SK-N-SH (cell line): Measurements from ENCODE around the gene CACNA2D3. TPM values are rescaled to one million over a fixed set of nuclear protein-coding genes. Genes with fewer than 3 reads are reported as not detected.

Experiments used
- CTCF ChIA-PET: fragments of 300-600, 350-600 bp; formaldehyde crosslinking; extraction: SDS; loops from one replicate; lab custom pipeline; 2021; lab: Yijun Ruan, JAX
- POLR2A ChIA-PET: fragments of 350-600 bp; sonication (Branson Sonifier 250); formaldehyde crosslinking; extraction: SDS; loops from one replicate; lab custom pipeline; 2020; ENCODE audit warnings: antibody characterized with exemption, inconsistent platforms; lab: Yijun Ruan, JAX
- DNase-seq: peaks from one replicate; pipeline ENCODE4 v3.0.0; 2012
- H2AFZ ChIP-seq: fragments of 200-600 bp; sonication (generic); 2 replicates; pipeline ENCODE4 v1.8.1; 2016; ENCODE audit warnings: antibody characterized with exemption, mild to moderate bottlenecking, low read depth
- H3F3A ChIP-seq: fragments of 200-600 bp; sonication (generic); replicated peaks from 2 replicates; pipeline ENCODE3; 2016; ENCODE audit warnings: antibody characterized with exemption, mild to moderate bottlenecking; ENCODE audit not compliant: insufficient read depth
- H3K27ac ChIP-seq, 2 experiments: fragments of 200-500 bp in 1 of 2; fragments of 200-600 bp in 1 of 2; sonication (Bioruptor generic) in 1 of 2; sonication (generic), shearing (Covaris generic) in 1 of 2; 2 replicates each; pipeline versions ENCODE4 v1.5.1 to v1.6.1; 2014 to 2016; ENCODE audit warnings: low read depth in 2 of 2, inconsistent platforms in 1 of 2, low read length in 1 of 2, mild to moderate bottlenecking in 1 of 2, mixed read lengths in 1 of 2
- H3K27me3 ChIP-seq: fragments of 200-600 bp; sonication (generic), shearing (Covaris generic); 2 replicates; pipeline ENCODE4 v1.6.1; 2016; ENCODE audit warnings: mixed run types; ENCODE audit not compliant: insufficient read depth
- H3K36me3 ChIP-seq, 2 experiments: fragments of 200-500 bp in 1 of 2; fragments of 200-600 bp in 1 of 2; sonication (Bioruptor generic) in 1 of 2; sonication (generic) in 1 of 2; replicated peaks in 1 of 2; 2 replicates each; pipeline versions ENCODE3 to v1.5.1; 2014 to 2016; ENCODE audit warnings: low read length in 1 of 2, mild to moderate bottlenecking in 1 of 2; ENCODE audit not compliant: insufficient read depth in 2 of 2, control insufficient read depth in 1 of 2
- H3K4me1 ChIP-seq, 2 experiments: fragments of 200-500 bp in 1 of 2; fragments of 200-600 bp in 1 of 2; sonication (Bioruptor generic) in 1 of 2; sonication (generic), shearing (Covaris generic) in 1 of 2; 2 replicates each; pipeline versions ENCODE4 v1.5.1 to v1.6.1; 2014 to 2016; ENCODE audit warnings: low read depth in 1 of 2, low read length in 1 of 2, mixed run types in 1 of 2; ENCODE audit not compliant: insufficient read depth in 2 of 2, control insufficient read depth in 1 of 2
- H3K4me2 ChIP-seq: fragments of 200-600 bp; sonication (generic), shearing (Covaris generic); 2 replicates; pipeline ENCODE4 v1.6.1; 2017; ENCODE audit warnings: mixed run types
- H3K4me3 ChIP-seq, 2 experiments: fragments of 200-500 bp in 1 of 2; fragments of 200-600 bp in 1 of 2; sonication (Bioruptor generic) in 1 of 2; sonication (generic), shearing (Covaris generic) in 1 of 2; 2 replicates each; pipeline versions ENCODE4 v1.5.1 to v1.8.1; 2014 to 2016; ENCODE audit warnings: low read depth in 2 of 2, inconsistent platforms in 1 of 2, low read length in 1 of 2, mild to moderate bottlenecking in 1 of 2, mixed read lengths in 1 of 2, moderate library complexity in 1 of 2
- H3K79me2 ChIP-seq: fragments of 200-600 bp; sonication (generic); 2 replicates; pipeline ENCODE4 v1.8.1; 2017; ENCODE audit warnings: mild to moderate bottlenecking; ENCODE audit not compliant: insufficient read depth
- H3K9ac ChIP-seq: fragments of 200-600 bp; sonication (generic); 2 replicates; pipeline ENCODE4 v1.6.1; 2017; ENCODE audit warnings: mixed run types
- H3K9me2 ChIP-seq: fragments of 200-600 bp; sonication (generic); 2 replicates; pipeline ENCODE4 v1.6.1; 2017; ENCODE audit warnings: mixed run types
- H3K9me3 ChIP-seq: fragments of 200-600 bp; sonication (generic); 2 replicates; pipeline ENCODE4 v1.6.1; 2017; ENCODE audit warnings: mixed run types, mild to moderate bottlenecking, moderate library complexity
- H4K20me1 ChIP-seq: fragments of 200-600 bp; sonication (generic); 2 replicates; pipeline ENCODE4 v1.6.1; 2017; ENCODE audit warnings: mild to moderate bottlenecking, mixed run types; ENCODE audit not compliant: insufficient read depth
- CHD2 ChIP-seq: fragments of 150-350 bp; IDR thresholded peaks from 2 replicates; pipeline ENCODE4 v1.6.1; 2018; ENCODE audit warnings: low read length; ENCODE audit not compliant: partially characterized antibody
- ELF1 ChIP-seq: IDR thresholded peaks from 2 replicates; pipeline ENCODE4 v1.4.0; 2012
- EP300 ChIP-seq, 2 experiments: IDR thresholded peaks; 2 replicates each; pipeline versions ENCODE4 v1.4.0 to v1.6.1; 2012; ENCODE audit warnings: borderline replicate concordance in 1 of 2, low read depth in 1 of 2, low read length in 1 of 2
- FOSL2 ChIP-seq: IDR thresholded peaks from 2 replicates; pipeline ENCODE4 v1.4.0; 2012; ENCODE audit warnings: low read depth, mild to moderate bottlenecking, moderate library complexity, borderline replicate concordance
- GATA2 ChIP-seq: sonication (generic); formaldehyde crosslinking; IDR thresholded peaks from 2 replicates; pipeline ENCODE4 v1.5.0; 2020; ENCODE audit warnings: mild to moderate bottlenecking, missing genetic modification reagents
- IRF3 ChIP-seq: fragments of 150-350 bp; IDR thresholded peaks from 2 replicates; pipeline ENCODE4 v1.6.1; 2016; ENCODE audit warnings: mild to moderate bottlenecking, low read depth, low read length
- JUND ChIP-seq: IDR thresholded peaks from 2 replicates; pipeline ENCODE4 v1.4.0; 2012
- NFIC ChIP-seq: IDR thresholded peaks from 2 replicates; pipeline ENCODE4 v1.4.0; 2012; ENCODE audit warnings: borderline replicate concordance
- NRF1 ChIP-seq: IDR thresholded peaks from 2 replicates; pipeline ENCODE4 v1.6.1; 2012; ENCODE audit warnings: low read depth, mild to moderate bottlenecking, low read length
- RCOR1 ChIP-seq: fragments of 150-350 bp; IDR thresholded peaks from 2 replicates; pipeline ENCODE4 v1.6.1; 2017; ENCODE audit warnings: antibody characterized with exemption, low read length
- RFX5 ChIP-seq: IDR thresholded peaks from 2 replicates; pipeline ENCODE4 v1.6.1; 2012; ENCODE audit warnings: mild to moderate bottlenecking, improper control_type of control experiment, low read length
- RXRA ChIP-seq: IDR thresholded peaks from 2 replicates; pipeline ENCODE4 v1.4.0; 2012; ENCODE audit warnings: low read depth, mild to moderate bottlenecking, borderline replicate concordance
- SIN3A ChIP-seq: IDR thresholded peaks from 2 replicates; pipeline ENCODE4 v1.6.1; 2012; ENCODE audit warnings: low read depth, mild to moderate bottlenecking, low read length, moderate library complexity, borderline replicate concordance
- SMC3 ChIP-seq: IDR thresholded peaks from 2 replicates; pipeline ENCODE4 v1.6.1; 2012; ENCODE audit warnings: low read depth, low read length, improper control_type of control experiment
- TAF1 ChIP-seq: IDR thresholded peaks from 2 replicates; pipeline ENCODE4 v1.6.1; 2012; ENCODE audit warnings: low read depth, mild to moderate bottlenecking, low read length, moderate library complexity, borderline replicate concordance
- TCF12 ChIP-seq: IDR thresholded peaks from 2 replicates; pipeline ENCODE4 v1.4.0; 2012
- USF1 ChIP-seq: IDR thresholded peaks from 2 replicates; pipeline ENCODE4 v1.4.0; 2012; ENCODE audit warnings: low read depth, borderline replicate concordance
- USF2 ChIP-seq: fragments of 150-350 bp; IDR thresholded peaks from 2 replicates; pipeline ENCODE4 v1.6.1; 2017; ENCODE audit warnings: antibody characterized with exemption, low read length, low read depth, borderline replicate concordance
- YY1 ChIP-seq: IDR thresholded peaks from 2 replicates; pipeline ENCODE4 v1.4.0; 2012; ENCODE audit warnings: low read depth, mild to moderate bottlenecking
- ZBTB33 ChIP-seq: IDR thresholded peaks from 2 replicates; pipeline ENCODE4 v1.4.0; 2012; ENCODE audit warnings: low read depth, borderline replicate concordance
- WGBS: methylation state at CpG from one replicate; pipeline ENCODE4 v1.1.6; 2017; ENCODE audit warnings: low lambda C conversion rate; 5-methylcytosine and 5-hydroxymethylcytosine counted together
- polyA plus RNA-seq, 3 experiments: library from polyadenylated mRNA; depleted of rRNA; stranded (reverse); fragments of >200 nt; gene quantifications; 2 replicates each; pipeline ENCODE4 v1.2.3, GENCODE V29; 2012

CACNA2D3 gene
- polyA plus RNA-seq, 1 of the 3 experiments (the other 2 are of a cell fraction) = 0.15 TPM

GRCh38 chr3:54324103-54324502 is 201.8 kb downstream of the CACNA2D3 start:
- H3K4me1 ChIP-seq = no peaks in the 10 kb centered on the region
- H3K79me2 ChIP-seq = no peaks in the 10 kb centered on the region
- H4K20me1 ChIP-seq = no peaks in the 10 kb centered on the region
- no peaks in the 10 kb centered on the region for H3K27me3 ChIP-seq
- no peaks in the 10 kb centered on the region for H3K36me3 ChIP-seq
- CTCF ChIA-PET = no interaction called here
- H3K27ac ChIP-seq = no peak overlapping the region
- H3F3A ChIP-seq = no peaks in the 10 kb centered on the region
- no peak overlapping the region for H3K4me3 ChIP-seq
- no peak overlapping the region for H3K9ac ChIP-seq
- no peak for DNase-seq
- H2AFZ ChIP-seq = no peak overlapping the region
- TF ChIP-seq EP300 (IDR thresholded peaks at IDR 0.05; ENCODE audit: borderline replicate concordance in 1 of 2, low read depth in 1 of 2, low read length in 1 of 2) (no peak), IRF3 (no peak), RFX5 (no peak), RCOR1 (no peak), JUND (no peak), NFIC (no peak), SMC3 (no peak), ZBTB33 (no peak), USF2 (no peak)
- WGBS = 24% methylated on average over 2 of the region's 2 CpGs
- H3K9me3 ChIP-seq = no peaks in the 10 kb centered on the region
- POLR2A ChIA-PET = no interaction called here
- no peaks in the 10 kb centered on the region for H3K9me2 ChIP-seq
- H3K4me2 ChIP-seq = no peak overlapping the region

GRCh38 chr3:54326951-54327350 is 204.6 kb downstream of the CACNA2D3 start:
- no peaks in the 10 kb centered on the region for H3K27me3 ChIP-seq
- 31% methylated on average over 6 of the region's 7 CpGs for WGBS
- no peaks in the 10 kb centered on the region for H3K4me1 ChIP-seq
- no peaks in the 10 kb centered on the region for H3F3A ChIP-seq
- H3K27ac ChIP-seq = no peak overlapping the region
- no peak overlapping the region for H3K9ac ChIP-seq
- H2AFZ ChIP-seq = no peak overlapping the region
- no peak for DNase-seq
- H3K36me3 ChIP-seq = no peaks in the 10 kb centered on the region
- H3K4me2 ChIP-seq = no peak overlapping the region
- H4K20me1 ChIP-seq = no peaks in the 10 kb centered on the region
- no peak for TF ChIP-seq IRF3
- no peak for TF ChIP-seq YY1
- TF ChIP-seq USF1 = no peak
- no peak for TF ChIP-seq FOSL2
- no peak for TF ChIP-seq GATA2 (CRISPR knock-in tag)
- no peak for TF ChIP-seq CHD2
- no peak for TF ChIP-seq NRF1
- no peak for TF ChIP-seq RXRA
- no peak for TF ChIP-seq TAF1
- no peak for TF ChIP-seq ELF1
- TF ChIP-seq RFX5 = no peak
- TF ChIP-seq USF2 = no peak
- no peak for TF ChIP-seq TCF12
- no peak for TF ChIP-seq NFIC
- TF ChIP-seq SIN3A = no peak
- ChIA-PET POLR2A (no interaction called here), CTCF (no interaction called here)
- no peaks in the 10 kb centered on the region for H3K9me3 ChIP-seq
- no peaks in the 10 kb centered on the region for H3K79me2 ChIP-seq
- H3K4me3 ChIP-seq = no peak overlapping the region
- H3K9me2 ChIP-seq = no peaks in the 10 kb centered on the region
